Endothelial cell of umbilical vein (primary cell): Measurements from ENCODE around the gene TMEM220. TPM values are rescaled to one million over a fixed set of nuclear protein-coding genes. Genes with fewer than 3 reads are reported as not detected.

Source experiments
- BruUV-seq: library from RNA; stranded (reverse); fragments of 400-500 nt; replicated peaks from 2 replicates; lab custom pipeline; 2021; lab: Mats Ljungman, UMichigan
- CTCF ChIA-PET: fragments of 300-600, 350-600 bp; sonication (Branson Sonifier 250); formaldehyde crosslinking; loops from one replicate; lab custom pipeline; 2021; ENCODE audit warnings: antibody characterized with exemption, inconsistent platforms; lab: Charles Lee
- POLR2A ChIA-PET: fragments of 300-600, 350-600 bp; sonication (Branson Sonifier 250); formaldehyde crosslinking; loops from one replicate; lab custom pipeline; 2021; ENCODE audit warnings: antibody characterized with exemption, inconsistent platforms; lab: Charles Lee
- DNase-seq: peaks from one replicate; pipeline ENCODE4 v3.0.0-alpha.2; 2011; ENCODE audit warnings: low read depth, low spot score
- FAIRE-seq: peaks from 2 replicates; lab custom pipeline; 2011; peaks lifted over from hg19 to GRCh38; lab: Jason Lieb, UNC
- H2AFZ ChIP-seq: 2 replicates; pipeline ENCODE4 v1.6.0; 2012; ENCODE audit warnings: low read depth, low read length, control low read depth, inconsistent platforms
- H3K27ac ChIP-seq: 2 replicates; pipeline ENCODE4 v1.5.1; 2011; ENCODE audit warnings: low read depth, mild to moderate bottlenecking, control low read depth, low read length, moderate library complexity; ENCODE audit not compliant: insufficient read depth
- H3K27me3 ChIP-seq, 2 experiments: 2 replicates each; pipeline versions ENCODE4 v1.6.0 to v1.6.1; 2011; ENCODE audit warnings: low read length in 2 of 2, mixed read lengths in 1 of 2; ENCODE audit not compliant: control insufficient read depth in 2 of 2, insufficient read depth in 2 of 2
- H3K36me3 ChIP-seq, 2 experiments: 2 replicates in 1 of 2; 3 replicates in 1 of 2; pipeline ENCODE4 v1.5.1; 2011; ENCODE audit warnings: low read length in 2 of 2, mild to moderate bottlenecking in 1 of 2, moderate library complexity in 1 of 2; ENCODE audit not compliant: control insufficient read depth in 2 of 2, insufficient read depth in 2 of 2; ENCODE audit errors: extremely low read depth in 1 of 2
- H3K4me1 ChIP-seq: 3 replicates; pipeline ENCODE4 v1.5.1; 2011; ENCODE audit warnings: mild to moderate bottlenecking, low read length; ENCODE audit not compliant: control insufficient read depth, insufficient read depth; ENCODE audit errors: extremely low read depth
- H3K4me2 ChIP-seq: 2 replicates; pipeline ENCODE4 v1.6.1; 2011; ENCODE audit warnings: low read length, control low read depth, mixed read lengths; ENCODE audit not compliant: insufficient read depth
- H3K4me3 ChIP-seq, 3 experiments: fragments of 200-600 bp in 1 of 3; sonication (generic), shearing (Covaris generic) in 1 of 3; replicated peaks in 1 of 3; 2 replicates each; pipeline ENCODE4 v1.5.1; 2011 to 2016; ENCODE audit warnings: control low read depth in 3 of 3, low read length in 3 of 3, mild to moderate bottlenecking in 2 of 3, inconsistent platforms in 1 of 3, low read depth in 1 of 3, moderate library complexity in 1 of 3; ENCODE audit not compliant: insufficient read depth in 1 of 3
- H3K79me2 ChIP-seq: 2 replicates; pipeline ENCODE4 v1.6.0; 2012; ENCODE audit warnings: low read length, inconsistent platforms; ENCODE audit not compliant: control insufficient read depth, insufficient read depth
- H3K9ac ChIP-seq: replicated peaks from 2 replicates; pipeline ENCODE3; 2011; ENCODE audit warnings: low read length, control low read depth; ENCODE audit not compliant: insufficient read depth; ENCODE audit errors: extremely low read depth
- H3K9me1 ChIP-seq: replicated peaks from 3 replicates; pipeline ENCODE4 v1.6.0; 2011; ENCODE audit warnings: mild to moderate bottlenecking, low read length; ENCODE audit not compliant: control insufficient read depth, insufficient read depth; ENCODE audit errors: extremely low read depth
- H3K9me3 ChIP-seq: replicated peaks from 2 replicates; pipeline ENCODE4 v1.5.1; 2012; ENCODE audit warnings: low read length, inconsistent platforms; ENCODE audit not compliant: control insufficient read depth, insufficient read depth
- H4K20me1 ChIP-seq: replicated peaks from 2 replicates; pipeline ENCODE3; 2011; ENCODE audit warnings: mild to moderate bottlenecking, low read length; ENCODE audit not compliant: control insufficient read depth, insufficient read depth; ENCODE audit errors: extremely low read depth
- CTCF ChIP-seq, 2 donors: IDR thresholded peaks; 1 replicate in 1 of 2; 2 replicates in 1 of 2; pipeline ENCODE4 v1.5.1; 2011; ENCODE audit warnings: low read length in 2 of 2, mild to moderate bottlenecking in 2 of 2, moderate library complexity in 2 of 2, control low read depth in 1 of 2, inconsistent platforms in 1 of 2, low read depth in 1 of 2; ENCODE audit not compliant: insufficient read depth in 1 of 2; ENCODE audit errors: extremely low read depth in 1 of 2
- EZH2 ChIP-seq: IDR thresholded peaks from 2 replicates; pipeline ENCODE4 v1.6.1; 2012; ENCODE audit warnings: borderline replicate concordance, low read depth, mild to moderate bottlenecking, moderate library complexity, low read length, inconsistent platforms; ENCODE audit not compliant: severe bottlenecking
- FOS ChIP-seq: IDR thresholded peaks from 2 replicates; pipeline ENCODE4 v1.6.1; 2011; ENCODE audit warnings: mild to moderate bottlenecking, low read length, moderate library complexity, borderline replicate concordance; ENCODE audit not compliant: insufficient read depth
- GATA2 ChIP-seq: IDR thresholded peaks from 2 replicates; pipeline ENCODE4 v1.7.0; 2011; ENCODE audit warnings: low read depth, mild to moderate bottlenecking, moderate library complexity, mixed read lengths, low read length; ENCODE audit not compliant: insufficient read length, insufficient read depth
- JUN ChIP-seq: IDR thresholded peaks from 2 replicates; pipeline ENCODE4 v1.6.1; 2011; ENCODE audit warnings: borderline replicate concordance, low read depth; ENCODE audit not compliant: insufficient read length, insufficient read depth
- MAX ChIP-seq: IDR thresholded peaks from 2 replicates; pipeline ENCODE4 v1.6.1; 2011; ENCODE audit not compliant: insufficient read depth, insufficient read length
- MYC ChIP-seq: IDR thresholded peaks from one replicate; pipeline ENCODE4 v1.6.1; 2011; ENCODE audit warnings: mild to moderate bottlenecking, low read depth, low read length
- POLR2A ChIP-seq: IDR thresholded peaks from 2 replicates; pipeline ENCODE4 v1.6.1; 2012; ENCODE audit warnings: low read depth, mild to moderate bottlenecking, control low read depth, low read length
- POLR2AphosphoS5 ChIP-seq: IDR thresholded peaks from 2 replicates; pipeline ENCODE4 v1.6.1; 2012; ENCODE audit warnings: low read depth, mild to moderate bottlenecking, control low read depth, low read length, moderate library complexity; ENCODE audit not compliant: insufficient read depth
- dilution Hi-C: fragments of 300-500 bp; cut with MboI; formaldehyde crosslinking; loops from one replicate; pipeline ENCODE4 v1.15.0; 2019; ENCODE audit warnings: low sequenced_read_pairs; ENCODE audit not compliant: extremely low pct_ligation_motif_present
- intact Hi-C: fragments of 100-400 bp; cut with micrococcal nuclease; formaldehyde crosslinking; loops from one replicate; pipeline ENCODE4 v1.10.0; 2022
- polyA plus RNA-seq, 4 experiments: library from polyadenylated mRNA; depleted of rRNA in 3 of 4; stranded (reverse) in 3 of 4; unstranded in 1 of 4; fragments of >200 nt; gene quantifications; 2 replicates each; pipeline versions ENCODE4 v1.2.1 to v1.2.3, GENCODE V29; 2011 to 2012; ENCODE audit warnings: missing spikeins in 1 of 4
- total RNA-seq: library from RNA; stranded (reverse); gene quantifications from 2 replicates; pipeline ENCODE4 v1.2.3, GENCODE V29; 2021

TMEM220 gene
- total and polyA plus RNA-seq, 2 donors (not counting 3 experiments of a cell fraction or from before 2014, with no cell fraction given): 3.6 to 11.2 TPM

DNA sequence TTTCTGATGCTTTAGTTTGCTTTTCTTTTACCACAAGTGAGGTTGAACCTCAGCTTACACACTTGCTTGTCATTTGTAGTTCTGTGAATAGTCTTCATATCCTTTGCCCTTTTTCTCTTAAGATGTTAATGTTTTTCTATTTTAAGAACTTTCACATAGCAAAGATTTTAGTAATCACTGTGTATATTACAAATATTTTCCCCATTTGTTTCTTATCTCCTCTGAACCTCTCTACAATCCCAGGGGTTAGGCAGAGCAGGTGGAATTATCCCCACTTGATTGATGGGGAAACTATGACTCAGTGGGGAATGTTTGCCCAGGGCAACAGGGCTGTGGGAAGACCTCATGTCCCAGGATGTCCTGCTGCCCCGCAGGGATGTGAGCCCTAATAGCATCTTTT lies 61.0 kb downstream of the TMEM220 start:
- peaks cover 2% of the 10 kb centered on the region for H3K4me1 ChIP-seq
- H3K9me3 ChIP-seq: no peaks in the 10 kb centered on the region
- TF ChIP-seq POLR2A (no peak), POLR2AphosphoS5 (no peak), CTCF (IDR thresholded peaks at IDR 0.05; ENCODE audit: extremely low read depth in 1 of 2, insufficient read depth in 1 of 2, low read depth in 1 of 2, low read length in 2 of 2) (no peak), MAX (no peak), JUN (no peak), EZH2 (no peak), MYC (no peak), GATA2 (no peak), FOS (no peak)
- peak; percentile 32 for DNase-seq
- H3K27ac ChIP-seq: no peak overlapping the region
- BruUV-seq: no TSS peak
- POLR2A ChIA-PET: no interaction called here
- H3K4me2 ChIP-seq: no peak overlapping the region
- dilution Hi-C loops (no loop called here), intact Hi-C loops (no loop called here)
- H3K9me1 ChIP-seq: peaks cover 2% of the 10 kb centered on the region
- H3K27me3 ChIP-seq: no peaks in the 10 kb centered on the region
- FAIRE-seq: no peak
- no peak overlapping the region for H3K9ac ChIP-seq
- H2AFZ ChIP-seq: no peak overlapping the region
- H3K36me3 ChIP-seq: no peaks in the 10 kb centered on the region
- no peak overlapping the region for H3K4me3 ChIP-seq
- H4K20me1 ChIP-seq: no peaks in the 10 kb centered on the region
- CTCF ChIA-PET: interaction anchor here (3.0 kb wide), 1 partner anchor 22 kb away, joined by 11 read pairs; no protein-coding TSS in a partner anchor
- no peaks in the 10 kb centered on the region for H3K79me2 ChIP-seq
